Measurements from ENCODE around the gene KLHL24.

DNA sequence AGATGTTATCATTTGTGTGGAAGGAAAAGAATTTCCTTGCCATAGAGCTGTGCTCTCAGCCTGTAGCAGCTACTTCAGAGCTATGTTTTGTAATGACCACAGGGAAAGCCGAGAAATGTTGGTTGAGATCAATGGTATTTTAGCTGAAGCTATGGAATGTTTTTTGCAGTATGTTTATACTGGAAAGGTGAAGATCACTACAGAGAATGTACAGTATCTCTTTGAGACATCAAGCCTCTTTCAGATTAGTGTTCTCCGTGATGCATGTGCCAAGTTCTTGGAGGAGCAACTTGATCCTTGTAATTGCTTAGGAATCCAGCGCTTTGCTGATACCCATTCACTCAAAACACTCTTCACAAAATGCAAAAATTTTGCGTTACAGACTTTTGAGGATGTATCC is 15.1 kb downstream of the KLHL24 start:
- TF ChIP-seq, protein P1, sequence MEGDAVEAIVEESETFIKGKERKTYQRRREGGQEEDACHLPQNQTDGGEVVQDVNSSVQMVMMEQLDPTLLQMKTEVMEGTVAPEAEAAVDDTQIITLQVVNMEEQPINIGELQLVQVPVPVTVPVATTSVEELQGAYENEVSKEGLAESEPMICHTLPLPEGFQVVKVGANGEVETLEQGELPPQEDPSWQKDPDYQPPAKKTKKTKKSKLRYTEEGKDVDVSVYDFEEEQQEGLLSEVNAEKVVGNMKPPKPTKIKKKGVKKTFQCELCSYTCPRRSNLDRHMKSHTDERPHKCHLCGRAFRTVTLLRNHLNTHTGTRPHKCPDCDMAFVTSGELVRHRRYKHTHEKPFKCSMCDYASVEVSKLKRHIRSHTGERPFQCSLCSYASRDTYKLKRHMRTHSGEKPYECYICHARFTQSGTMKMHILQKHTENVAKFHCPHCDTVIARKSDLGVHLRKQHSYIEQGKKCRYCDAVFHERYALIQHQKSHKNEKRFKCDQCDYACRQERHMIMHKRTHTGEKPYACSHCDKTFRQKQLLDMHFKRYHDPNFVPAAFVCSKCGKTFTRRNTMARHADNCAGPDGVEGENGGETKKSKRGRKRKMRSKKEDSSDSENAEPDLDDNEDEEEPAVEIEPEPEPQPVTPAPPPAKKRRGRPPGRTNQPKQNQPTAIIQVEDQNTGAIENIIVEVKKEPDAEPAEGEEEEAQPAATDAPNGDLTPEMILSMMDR (optimal IDR thresholded peaks at IDR 0.05 in 1 of 3, IDR thresholded peaks at IDR 0.05 in 1 of 3, conservative IDR thresholded peaks at IDR 0.05 in 1 of 3; ENCODE audit: extremely low read depth in 1 of 3, insufficient read depth in 2 of 3, low read length in 3 of 3), result no peak
- TF ChIP-seq EZH2 (IDR thresholded peaks at IDR 0.05; ENCODE audit: low read length), result no peak
